ENCODE data around the gene NEMP2.

The NEMP2 gene

DNA sequence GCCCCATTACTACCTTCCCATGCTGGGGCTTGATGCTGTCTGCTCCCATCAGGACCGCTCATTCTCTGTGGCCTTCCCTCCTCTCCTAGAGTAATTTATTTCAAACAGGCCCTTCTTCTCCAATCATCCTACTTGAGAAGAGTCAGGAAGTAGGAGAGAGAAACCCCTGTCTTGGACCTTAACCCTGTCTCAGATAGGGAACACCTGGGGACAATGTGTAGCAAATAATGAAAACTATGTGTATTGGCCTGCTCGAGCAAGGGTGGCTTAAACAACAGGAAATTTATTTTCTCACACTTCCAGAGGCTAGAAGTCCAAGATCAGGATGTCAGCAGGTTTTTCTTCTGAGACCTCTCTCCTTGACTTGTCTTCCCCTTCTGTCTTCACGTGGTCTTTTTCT, 26.6 kb upstream of the NEMP2 start:
- DNase-seq (ENCODE audit: low read depth, low spot score), result no peak
- no peak overlapping the region for H3K27ac ChIP-seq

DNA sequence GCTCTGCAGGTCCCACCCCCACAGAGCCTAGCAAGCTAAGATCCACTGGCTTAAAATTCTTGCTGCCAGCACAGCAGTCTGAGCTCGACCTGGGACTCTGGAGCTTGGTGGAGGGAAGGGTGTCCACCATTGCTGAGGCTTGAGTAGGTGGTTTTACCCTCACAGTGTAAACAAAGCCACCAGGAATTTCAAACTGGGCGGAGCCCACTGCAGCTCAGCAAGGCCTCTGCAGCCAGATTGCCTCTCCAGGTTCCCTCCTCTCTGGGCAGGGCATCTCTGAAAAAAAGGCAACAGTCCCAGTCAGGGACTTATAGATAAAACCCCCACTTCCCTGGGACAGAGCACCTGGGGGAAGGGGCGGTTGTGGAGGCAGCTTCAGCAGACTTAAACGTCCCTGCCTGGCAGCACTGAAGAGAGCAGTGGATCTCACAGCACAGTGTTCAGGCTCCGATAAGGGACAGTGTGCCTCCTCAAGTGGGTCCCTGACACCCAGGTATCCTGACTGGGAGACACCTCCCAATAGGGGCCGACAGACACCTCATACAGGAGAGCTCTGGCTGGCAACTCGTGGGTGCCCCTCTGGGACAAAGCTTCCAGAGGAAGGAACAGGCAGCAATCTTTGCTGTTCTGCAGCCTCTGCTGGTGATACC, 20.0 kb upstream of the NEMP2 start:
- H3K27ac ChIP-seq, result no peak overlapping the region
- DNase-seq (ENCODE audit: low read depth, low spot score), result no peak

DNA sequence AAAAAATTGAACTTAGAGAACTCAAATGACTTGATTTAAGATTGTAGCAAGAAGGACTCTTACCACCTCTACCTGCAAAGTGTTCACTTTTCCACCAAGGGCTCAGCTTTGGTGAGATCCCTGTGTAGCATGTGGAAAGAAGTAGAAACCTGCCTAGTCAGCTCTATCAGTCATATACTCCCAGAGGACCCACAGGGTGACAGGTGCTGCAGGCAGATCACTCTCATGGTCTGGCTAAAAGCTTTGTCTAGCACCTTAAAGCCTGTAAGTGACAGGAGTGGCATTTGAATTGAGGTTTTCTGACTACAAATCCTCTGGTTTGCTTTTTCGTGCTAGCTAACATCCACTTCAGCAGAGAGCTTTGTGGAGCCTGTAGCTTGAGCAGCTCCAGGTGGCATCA, 18.7 kb upstream of the NEMP2 start:
- DNase-seq (ENCODE audit: low read depth, low spot score), result no peak
- no peak overlapping the region for H3K27ac ChIP-seq

DNA sequence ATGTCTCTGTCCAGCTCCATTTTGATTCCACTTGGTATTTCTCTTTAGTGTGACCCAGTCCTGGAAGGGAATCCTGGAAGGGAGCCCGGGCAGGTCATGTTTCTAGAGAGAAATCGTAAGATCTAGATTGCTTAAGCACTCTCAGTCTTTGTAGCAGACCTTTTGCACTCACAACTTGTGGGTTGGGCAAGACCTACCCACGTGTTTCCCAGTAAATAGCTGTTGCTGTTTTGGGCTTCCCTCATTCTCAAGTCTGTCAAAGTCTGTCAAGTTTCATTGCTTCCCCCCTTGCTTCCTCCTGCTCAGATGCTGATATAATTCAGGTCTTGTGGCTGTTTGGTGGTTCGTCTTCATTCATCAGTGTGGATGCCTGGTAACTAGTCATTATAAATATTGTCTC, 17.4 kb upstream of the NEMP2 start:
- no peak for DNase-seq (ENCODE audit: low read depth, low spot score)

DNA sequence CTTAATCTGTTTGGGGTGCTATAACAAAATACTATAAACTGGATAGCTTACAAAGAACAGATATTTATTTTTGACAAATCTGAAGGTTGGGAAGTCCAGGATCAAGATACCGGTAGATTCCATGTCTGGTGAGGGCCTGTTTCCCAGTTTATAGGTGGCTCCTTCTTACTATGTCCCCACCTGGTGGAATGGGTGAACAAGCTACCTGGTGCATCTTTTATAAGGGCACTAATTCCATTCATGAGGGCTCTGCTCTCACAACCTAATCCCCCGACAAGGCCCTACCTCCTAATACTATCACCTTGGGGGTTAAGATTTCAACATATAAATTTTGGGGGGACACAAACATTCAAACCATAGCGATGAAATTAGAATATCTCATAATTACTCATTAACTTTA, 15.6 kb upstream of the NEMP2 start:
- H3K27ac ChIP-seq, result no peak overlapping the region
- DNase-seq (ENCODE audit: low read depth, low spot score), result no peak

More for the DNA sequence above, 17.4 kb upstream of the NEMP2 start:
- no peak overlapping the region for H3K27ac ChIP-seq

DNA sequence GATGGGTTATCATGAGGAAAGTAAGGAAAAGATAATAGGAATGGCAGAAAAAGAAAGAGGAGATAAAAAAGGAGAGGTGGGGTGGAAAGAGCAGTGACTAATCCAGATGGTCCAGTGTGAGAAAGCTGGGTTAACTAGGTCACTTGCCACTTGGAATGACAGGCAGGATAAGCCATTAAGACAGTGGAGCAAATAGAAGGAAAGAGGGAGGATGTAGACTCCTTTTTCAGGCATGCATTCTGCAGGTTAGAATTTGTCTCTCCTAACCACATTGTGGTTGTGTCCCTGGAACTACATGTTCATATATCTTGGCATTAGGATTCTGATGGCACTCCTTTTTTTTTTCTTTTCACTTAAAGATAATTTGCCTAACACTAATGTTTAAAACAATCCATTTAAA, 13.4 kb upstream of the NEMP2 start:
- DNase-seq (ENCODE audit: low read depth, low spot score), result no peak
- peak overlapping the region; percentile 30 for H3K27ac ChIP-seq

DNA sequence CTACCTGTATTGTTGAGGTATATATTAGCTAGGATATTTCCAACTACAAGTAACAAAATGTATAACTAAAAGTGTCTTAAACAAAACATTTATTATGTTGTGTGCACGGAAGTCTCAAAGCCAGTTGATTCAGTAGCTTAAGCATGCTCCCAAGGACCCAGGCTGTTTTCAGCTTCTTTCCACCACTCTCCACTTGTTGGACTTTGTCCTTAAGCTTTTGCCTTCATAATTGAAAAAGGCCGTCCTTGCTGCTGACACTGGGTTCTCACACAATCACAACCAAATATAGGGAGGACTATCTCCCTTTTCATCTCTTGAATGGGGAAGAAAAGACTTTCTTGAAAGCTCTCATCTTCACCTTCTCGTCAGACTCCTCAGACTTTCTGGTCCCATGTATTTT, 12.2 kb upstream of the NEMP2 start:
- H3K27ac ChIP-seq, result no peak overlapping the region
- no peak for DNase-seq (ENCODE audit: low read depth, low spot score)

DNA sequence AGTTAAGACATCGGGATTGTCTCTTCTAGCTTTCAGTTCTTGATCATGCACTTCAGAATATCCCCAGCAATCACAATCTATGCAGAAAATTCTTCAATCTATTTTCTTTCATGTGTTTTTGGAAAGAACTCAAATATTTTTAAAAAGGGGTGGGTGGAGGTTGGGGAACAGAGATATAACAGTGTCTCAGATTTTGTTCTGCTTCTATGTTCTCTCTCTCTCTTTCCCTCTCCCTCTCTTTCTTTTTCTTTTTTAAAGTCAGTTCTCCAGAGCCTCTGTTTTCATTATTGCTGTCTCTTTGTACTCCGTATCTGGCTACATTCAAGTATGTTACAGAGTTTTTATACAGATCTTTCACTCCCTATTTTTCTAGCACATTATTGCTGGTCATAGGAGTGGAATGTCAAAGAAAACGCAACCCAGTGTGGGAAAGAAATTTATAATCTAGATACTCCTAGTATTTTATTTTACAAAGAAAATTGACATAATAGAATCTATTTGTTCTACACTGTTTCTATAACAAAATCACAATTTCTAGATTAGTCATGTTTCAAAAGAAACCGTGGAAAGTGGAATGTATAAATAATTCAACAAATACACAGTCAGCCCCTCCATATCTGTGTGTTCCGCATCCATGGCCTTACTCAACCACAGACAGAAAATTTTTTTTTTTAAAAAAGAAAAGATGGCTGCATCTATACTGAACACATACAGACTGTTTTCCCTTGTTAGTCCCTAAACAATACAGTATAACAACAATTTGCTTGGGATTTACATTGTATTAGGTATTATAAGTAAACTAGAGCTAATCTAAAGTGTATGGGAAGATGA, 11.2 kb upstream of the NEMP2 start:
- H3K27ac ChIP-seq, result no peak overlapping the region
- DNase-seq (ENCODE audit: low read depth, low spot score), result no peak

DNA sequence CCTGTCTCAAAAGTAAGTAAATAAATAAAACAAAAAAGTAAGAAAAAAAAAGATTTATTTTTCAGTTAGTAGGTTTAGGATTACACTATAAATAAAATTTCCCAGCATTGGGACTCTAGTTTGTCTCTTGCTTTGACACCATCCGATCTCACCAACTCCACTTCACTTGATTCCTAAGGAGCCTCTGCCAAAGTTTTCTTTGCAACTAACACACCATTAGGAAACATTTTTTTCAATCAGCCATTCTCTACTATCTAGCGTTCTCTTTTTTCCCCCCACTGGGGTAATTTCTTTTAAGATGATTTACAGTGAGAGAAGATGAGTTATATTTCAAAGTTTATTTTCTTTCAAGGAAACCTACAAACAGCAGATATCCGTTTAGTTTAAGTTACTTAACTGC, 10.6 kb upstream of the NEMP2 start:
- H3K27ac ChIP-seq, result no peak overlapping the region
- no peak for DNase-seq (ENCODE audit: low read depth, low spot score)

DNA sequence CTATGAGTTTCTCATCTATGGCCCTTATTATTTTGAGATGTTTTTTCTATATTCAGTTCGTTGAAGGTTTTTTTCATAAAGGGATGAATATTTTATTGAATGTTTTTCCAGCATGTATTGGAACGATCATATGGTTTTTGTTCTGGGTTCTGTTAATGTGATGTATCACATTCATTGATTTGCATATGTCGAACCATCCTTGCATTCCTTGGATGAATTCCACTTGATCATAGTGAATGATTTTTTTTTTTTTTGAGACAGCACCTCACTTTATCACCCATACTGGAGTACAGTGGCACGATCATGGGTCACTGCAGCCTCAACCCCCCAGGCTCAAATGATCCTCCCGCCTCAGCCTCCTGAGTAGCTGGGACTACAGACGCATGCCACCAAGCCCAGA, 5.5 kb upstream of the NEMP2 start:
- DNase-seq (ENCODE audit: low read depth, low spot score), result no peak
- no peak overlapping the region for H3K27ac ChIP-seq

DNA sequence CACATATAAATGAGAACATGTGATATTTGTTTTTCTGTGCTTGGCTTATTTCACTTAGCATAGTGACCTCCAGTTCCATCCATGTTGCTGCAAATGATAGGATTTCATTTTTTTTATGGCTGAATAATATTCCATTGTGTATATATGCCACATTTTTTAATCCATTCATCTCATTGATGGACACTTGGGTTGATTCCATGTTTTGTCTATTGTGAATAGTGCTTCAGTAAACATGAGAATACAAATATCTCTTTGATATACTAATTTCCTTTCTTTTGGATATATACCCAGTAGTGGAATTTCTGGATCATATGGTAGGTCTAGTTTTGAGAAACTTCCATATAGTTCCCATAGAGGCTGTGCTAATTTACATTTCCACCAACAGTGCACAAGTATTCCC, 3.7 kb upstream of the NEMP2 start:
- DNase-seq (ENCODE audit: low read depth, low spot score), result no peak
- no peak overlapping the region for H3K27ac ChIP-seq

DNA sequence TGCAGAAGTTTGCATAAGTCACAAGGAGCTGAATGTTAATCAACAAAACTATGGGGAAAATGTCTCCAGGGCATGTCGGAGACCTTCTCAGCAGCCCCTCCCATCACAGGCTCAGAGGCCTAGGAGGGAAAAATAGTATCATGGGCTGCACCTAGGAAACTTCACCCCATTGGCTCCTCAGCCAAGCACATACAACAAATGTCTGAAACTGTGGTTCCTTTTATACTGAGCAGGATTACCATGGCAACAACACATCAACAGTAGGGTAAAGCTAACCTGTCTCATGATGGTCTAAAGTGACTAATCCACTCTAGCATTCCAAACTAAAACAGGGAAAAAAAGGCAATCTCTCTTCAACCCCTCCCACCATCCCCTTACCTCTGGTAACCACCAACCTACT, 3.2 kb upstream of the NEMP2 start:
- no peak overlapping the region for H3K27ac ChIP-seq
- DNase-seq (ENCODE audit: low read depth, low spot score), result no peak

DNA sequence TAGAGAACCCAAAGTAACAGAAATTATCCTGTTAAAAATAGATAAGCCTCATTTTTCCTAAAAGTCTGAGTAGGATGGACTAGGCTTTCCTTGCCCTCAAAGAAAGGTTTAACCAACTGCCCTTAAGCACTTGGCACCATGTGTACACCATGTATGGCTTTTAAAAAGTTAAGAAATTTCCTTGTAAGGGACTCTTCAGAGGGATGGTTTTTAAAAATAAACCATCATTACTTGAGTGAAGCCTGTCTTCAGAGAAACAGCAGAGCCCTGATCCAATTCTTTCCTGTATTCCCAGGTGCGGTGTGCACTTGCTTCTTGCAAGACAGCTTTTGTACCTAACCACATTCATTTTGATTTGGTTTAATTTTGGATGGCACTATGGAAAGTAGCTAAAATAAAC, 1.1 kb upstream of the NEMP2 start:
- peak overlapping the region; percentile 62 for H3K27ac ChIP-seq
- no peak for DNase-seq (ENCODE audit: low read depth, low spot score)

DNA sequence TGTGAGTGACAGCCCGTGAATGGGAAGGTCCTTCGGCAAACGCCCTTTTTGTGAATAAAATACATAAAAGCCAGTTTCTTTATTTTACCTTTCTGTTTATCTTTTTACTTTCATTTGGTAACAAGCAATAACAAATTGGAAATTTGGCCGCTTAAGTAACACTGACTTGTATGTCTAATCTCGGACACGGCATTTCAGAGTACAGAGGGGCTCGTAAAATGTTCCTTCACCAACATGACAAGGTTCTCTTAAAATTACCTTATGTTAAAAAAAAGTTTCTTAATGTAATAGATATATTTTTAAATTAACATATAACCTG, 558 bp upstream of the NEMP2 start:
- peak overlapping the region; percentile 62 for H3K27ac ChIP-seq
- no peak for DNase-seq (ENCODE audit: low read depth, low spot score)

DNA sequence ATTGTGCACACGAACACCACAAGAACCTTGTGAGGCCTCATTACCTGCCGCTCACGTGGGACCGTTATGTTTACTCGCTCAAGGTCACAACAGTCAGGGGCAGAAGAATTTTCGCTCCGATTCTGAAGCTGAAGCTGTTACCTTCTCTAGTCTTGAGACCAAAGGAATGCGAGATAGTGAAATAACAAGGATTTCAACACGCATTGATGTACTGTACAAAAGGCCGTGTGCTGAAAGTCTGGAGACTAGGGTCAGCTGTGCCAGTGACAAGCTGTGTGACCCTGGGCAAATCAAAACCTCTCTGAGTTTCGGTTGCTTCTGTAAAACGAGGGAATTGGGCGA, 583 bp downstream of the NEMP2 start:
- H3K27ac ChIP-seq, result peak overlapping the region; percentile 62
- DNase-seq (ENCODE audit: low read depth, low spot score), result no peak

DNA sequence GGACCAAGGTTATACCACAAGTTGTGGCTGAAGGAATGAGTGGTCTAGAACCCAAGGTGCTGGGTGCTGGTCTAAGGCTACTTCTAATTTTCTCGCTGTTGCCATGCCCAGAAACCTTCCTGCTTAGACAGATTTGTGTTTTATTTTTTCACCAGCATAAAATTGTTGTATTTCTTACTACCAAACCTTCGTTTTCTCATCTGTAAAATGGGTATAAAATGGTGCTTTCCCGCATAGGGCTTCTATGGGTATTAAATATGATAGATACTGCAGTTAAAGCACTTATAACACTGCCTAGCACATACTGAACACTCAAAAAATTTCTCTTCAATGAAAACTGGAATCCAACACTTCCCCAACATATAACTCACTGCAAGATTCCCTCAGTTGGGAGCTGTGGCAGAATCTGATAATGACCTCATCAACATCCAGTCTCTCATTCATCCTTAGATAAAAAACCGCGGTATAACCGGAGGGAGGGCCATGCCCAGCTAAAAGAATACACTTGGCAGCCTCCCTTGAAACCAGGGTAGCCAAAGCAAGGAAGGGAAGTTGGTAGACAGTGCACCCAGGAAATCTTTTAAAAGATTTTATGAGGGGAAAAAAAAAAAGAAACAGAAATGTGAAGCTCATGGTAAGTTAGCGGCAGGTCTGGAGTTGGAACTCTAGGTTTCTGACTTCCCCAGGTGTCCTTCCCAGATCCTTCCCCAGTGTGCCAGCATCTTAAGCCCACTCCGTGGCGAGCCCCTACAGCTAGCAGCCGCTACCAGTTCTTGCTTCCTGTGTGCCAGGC, 1.2 kb downstream of the NEMP2 start:
- peak overlapping the region; percentile 62 for H3K27ac ChIP-seq
- DNase-seq (ENCODE audit: low read depth, low spot score), result no peak

DNA sequence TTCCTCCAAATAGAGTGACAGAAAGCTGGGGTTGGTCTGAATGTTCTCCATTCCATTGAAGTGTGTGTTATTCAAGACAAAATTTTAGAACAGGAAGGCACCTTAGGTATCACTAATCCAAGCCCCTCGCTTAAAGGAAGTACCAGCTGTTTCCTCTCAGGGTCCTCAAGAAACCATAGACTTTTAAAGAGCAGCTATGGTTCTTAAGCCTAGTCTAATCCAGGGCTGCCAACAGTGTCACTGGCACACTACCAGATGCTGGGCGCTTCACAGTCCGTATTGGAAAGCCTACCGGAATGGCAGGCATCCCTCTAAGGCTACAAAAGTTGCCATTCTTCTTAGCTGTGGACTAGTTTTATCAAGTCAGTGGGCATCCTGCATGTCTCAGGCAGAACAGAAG, 1.9 kb downstream of the NEMP2 start:
- H3K27ac ChIP-seq, result no peak overlapping the region
- no peak for DNase-seq (ENCODE audit: low read depth, low spot score)

DNA sequence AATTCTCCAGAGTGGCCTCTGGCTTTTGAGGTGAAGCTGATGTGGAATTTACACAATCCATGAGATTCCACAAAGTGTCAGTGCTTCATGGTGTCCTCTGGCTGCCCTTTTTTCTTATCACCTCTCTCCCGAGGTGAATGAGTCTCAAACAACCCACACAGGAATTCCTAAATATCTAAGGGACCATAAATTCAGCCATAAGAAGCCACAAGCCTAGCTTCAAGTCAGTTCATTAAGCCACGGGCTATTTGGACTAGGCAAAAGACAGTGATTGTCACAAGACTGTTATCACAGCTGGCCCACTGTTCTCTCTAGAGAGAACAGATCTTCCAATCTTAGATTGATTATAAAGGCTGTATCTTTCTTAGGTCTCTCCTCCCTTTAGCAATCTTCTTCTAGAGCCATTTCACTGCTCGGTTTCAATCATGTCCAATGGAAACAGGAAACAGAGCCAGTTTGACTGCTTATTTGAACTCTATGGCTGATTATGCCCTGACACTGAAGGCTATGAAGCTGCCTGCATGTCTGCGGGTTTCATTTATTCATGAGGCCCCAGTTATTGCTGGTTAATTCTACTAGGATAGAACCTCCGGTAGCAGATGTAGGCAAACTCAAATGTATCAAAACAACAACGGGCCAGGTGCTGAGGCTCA, 4.1 kb downstream of the NEMP2 start:
- no peak overlapping the region for H3K27ac ChIP-seq
- DNase-seq (ENCODE audit: low read depth, low spot score), result no peak

DNA sequence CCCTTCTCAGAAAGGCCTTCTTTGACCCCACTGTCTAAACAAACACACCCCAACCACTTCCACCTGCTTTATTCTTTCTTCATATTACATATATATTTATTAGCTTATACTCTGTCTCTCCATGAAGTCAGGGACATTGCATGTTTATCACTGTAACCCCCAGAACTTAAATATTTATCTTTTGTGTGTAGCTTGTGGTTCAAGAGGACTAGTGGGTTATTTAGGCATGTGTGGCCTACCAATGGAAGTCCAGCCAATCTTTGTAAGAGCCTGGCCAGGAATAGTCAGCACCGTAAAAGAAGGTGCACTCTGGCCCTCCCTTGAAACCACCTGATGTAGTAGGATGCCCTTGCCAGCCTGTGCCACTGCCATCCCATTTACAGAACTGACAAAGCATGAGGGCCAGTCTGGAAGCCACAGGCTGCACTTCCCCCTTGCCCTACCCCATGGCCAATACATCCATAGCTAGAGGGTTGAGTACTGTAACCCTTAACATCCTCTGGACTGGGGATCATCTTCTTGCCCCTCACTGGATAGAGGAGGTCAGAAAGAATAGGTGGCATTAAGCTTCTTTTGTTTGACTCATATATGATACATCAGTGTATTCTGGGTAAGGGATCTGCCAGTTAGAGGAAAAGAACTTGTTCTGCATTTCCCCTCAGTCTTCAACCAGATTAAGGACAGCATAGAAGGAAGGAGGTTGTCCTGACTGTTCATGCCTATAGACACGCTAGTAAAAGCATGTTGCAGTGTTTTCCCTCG, 4.9 kb downstream of the NEMP2 start:
- no peak overlapping the region for H3K27ac ChIP-seq
- no peak for DNase-seq (ENCODE audit: low read depth, low spot score)

DNA sequence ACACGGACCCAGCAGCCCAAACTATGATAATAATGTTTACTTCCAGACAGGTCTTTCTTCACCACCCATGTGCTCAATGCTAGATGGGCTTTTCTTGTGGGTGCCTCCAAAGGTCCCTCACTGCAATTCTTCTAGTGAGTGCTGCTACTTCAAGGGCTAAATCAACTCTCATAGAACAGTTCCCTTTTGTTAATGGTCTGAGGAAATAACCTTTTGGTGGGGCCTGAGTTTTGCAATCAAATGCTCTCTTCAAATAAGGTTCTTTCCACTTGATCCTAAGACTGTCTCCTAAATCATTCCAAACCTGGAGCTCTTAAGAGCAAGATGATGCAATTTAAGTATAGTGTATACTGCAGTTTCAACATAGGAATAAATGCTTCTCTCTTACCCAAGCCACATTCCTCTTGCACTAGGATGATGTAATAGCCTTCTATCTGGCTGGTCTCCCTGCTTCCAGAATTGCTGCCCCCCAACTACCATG, 6.0 kb downstream of the NEMP2 start:
- no peak for DNase-seq (ENCODE audit: low read depth, low spot score)

More for the DNA sequence above, 6.0 kb downstream of the NEMP2 start:
- peak overlapping the region; percentile 32 for H3K27ac ChIP-seq

Data from epithelial cell of prostate (primary cell).